Gastrocnemius medialis (tissue), 4 donors: ENCODE data around the gene FCRL1. TPM values are rescaled to one million over a fixed set of nuclear protein-coding genes. Genes with fewer than 3 reads are reported as not detected.

Experiments
- ATAC-seq, 2 donors: fragments of 150-250 bp; one replicate each; pipeline ENCODE4 v1.9.1; 2016
- DNase-seq, 2 donors: peaks; one replicate each; pipeline ENCODE4 v3.0.0-alpha.2; 2019
- H3K27ac ChIP-seq, 4 donors: fragments of 200-600 bp; sonication (generic); 1 replicate in 1 of 4; 2 replicates in 3 of 4; pipeline ENCODE4 v1.5.1; 2016 to 2018; ENCODE audit warnings: mild to moderate bottlenecking in 2 of 4, moderate library complexity in 1 of 4
- H3K27me3 ChIP-seq, 3 donors: fragments of 200-600 bp; sonication (generic) in 2 of 3; 1 replicate in 1 of 3; 2 replicates in 2 of 3; pipeline versions ENCODE4 v1.5.1 to v1.6.0; 2016 to 2019; ENCODE audit warnings: mild to moderate bottlenecking in 1 of 3, moderate library complexity in 1 of 3
- H3K36me3 ChIP-seq, 2 donors: fragments of 200-600 bp; sonication (generic) in 1 of 2; one replicate each; pipeline ENCODE4 v1.5.1; 2017 to 2018
- H3K4me1 ChIP-seq, 2 donors: fragments of 200-600 bp; sonication (generic) in 1 of 2; one replicate each; pipeline ENCODE4 v1.5.1; 2016 to 2017; ENCODE audit warnings: mild to moderate bottlenecking in 2 of 2
- H3K4me3 ChIP-seq, 4 donors: fragments of 200-600 bp; sonication (generic) in 3 of 4; 1 replicate in 1 of 4; 2 replicates in 3 of 4; pipeline ENCODE4 v1.5.1; 2016 to 2019; ENCODE audit warnings: mild to moderate bottlenecking in 2 of 4
- H3K9me3 ChIP-seq, 3 donors: fragments of 200-600 bp; sonication (generic) in 2 of 3; 1 replicate in 1 of 3; 2 replicates in 2 of 3; pipeline ENCODE4 v1.5.1; 2016 to 2019
- CTCF ChIP-seq, 5 experiments: fragments of 450-650 bp in 3 of 5; fragments of 200-600 bp in 2 of 5; sonication (generic) in 2 of 5; IDR thresholded peaks in 4 of 5; conservative IDR thresholded peaks in 1 of 5; 1 replicate in 4 of 5; 2 replicates in 1 of 5; pipeline ENCODE4 v1.5.1; 2016 to 2019; ENCODE audit warnings: antibody characterized with exemption in 5 of 5, mild to moderate bottlenecking in 3 of 5, moderate library complexity in 3 of 5
- POLR2A ChIP-seq, 2 donors: fragments of 450-650 bp; IDR thresholded peaks; one replicate each; pipeline ENCODE4 v1.6.1; 2017; ENCODE audit warnings: antibody characterized with exemption in 2 of 2, mild to moderate bottlenecking in 2 of 2, moderate library complexity in 2 of 2
- in situ Hi-C, 4 donors: fragments of 200-750 bp; cut with MboI; loops; one replicate each; pipeline versions ENCODE4 v1.15.0 to v1.8.0; 2017; ENCODE audit warnings: low sequenced_read_pairs in 4 of 4
- intact Hi-C: fragments of 100-400 bp; cut with DNase I; formaldehyde crosslinking; loops from one replicate; pipeline ENCODE4 v1.15.1; 2023; ENCODE audit warnings: low total_unique reads
- total RNA-seq, 4 donors: library from RNA; depleted of rRNA; stranded (reverse); fragments of >200 nt; gene quantifications; one replicate each; pipeline versions ENCODE4 v1.1.0 to v1.2.3, GENCODE V29; 2016

The FCRL1 gene
- total RNA-seq, 4 donors from 2014 or later, result not detected

GRCh38 chr1:157775101-157775870, 44.6 kb downstream of the FCRL1 start:
- in situ Hi-C loops (no loop called here), intact Hi-C loops (no loop called here)
- DNase-seq (no peak), ATAC-seq (no peak)
- no peaks in the 10 kb centered on the region for H3K9me3 ChIP-seq
- H3K27ac ChIP-seq, result no peak overlapping the region
- H3K4me1 ChIP-seq, result no peaks in the 10 kb centered on the region
- TF ChIP-seq POLR2A (IDR thresholded peaks at IDR 0.05), result no peak
- TF ChIP-seq CTCF (IDR thresholded peaks at IDR 0.05 in 4 of 5, conservative IDR thresholded peaks at IDR 0.05 in 1 of 5), result no peak
- H3K4me3 ChIP-seq, result no peak overlapping the region
- no peaks in the 10 kb centered on the region for H3K36me3 ChIP-seq
- no peaks in the 10 kb centered on the region for H3K27me3 ChIP-seq

GRCh38 chr1:157774412-157774811, 45.5 kb downstream of the FCRL1 start:
- H3K36me3 ChIP-seq, result no peaks in the 10 kb centered on the region
- no peaks in the 10 kb centered on the region for H3K27me3 ChIP-seq
- H3K27ac ChIP-seq, result no peak overlapping the region
- TF ChIP-seq CTCF (IDR thresholded peaks at IDR 0.05 in 4 of 5, conservative IDR thresholded peaks at IDR 0.05 in 1 of 5), result no peak
- no peak for TF ChIP-seq POLR2A (IDR thresholded peaks at IDR 0.05)
- no peaks in the 10 kb centered on the region for H3K9me3 ChIP-seq
- DNase-seq (no peak), ATAC-seq (no peak)
- no peak overlapping the region for H3K4me3 ChIP-seq
- in situ Hi-C loops, result no loop called here
- no peaks in the 10 kb centered on the region for H3K4me1 ChIP-seq
- intact Hi-C loops, result no loop called here

GRCh38 chr1:157773493-157774350, 46.2 kb downstream of the FCRL1 start:
- no peak for DNase-seq

GRCh38 chr1:157771661-157772425, 48.1 kb downstream of the FCRL1 start:
- Histone ChIP-seq H3K4me3 (no peak overlapping the region), H3K4me1 (no peaks in the 10 kb centered on the region), H3K27ac (no peak overlapping the region), H3K9me3 (no peaks in the 10 kb centered on the region), H3K36me3 (no peaks in the 10 kb centered on the region), H3K27me3 (no peaks in the 10 kb centered on the region)
- intact Hi-C loops, result no loop called here
- TF ChIP-seq CTCF (IDR thresholded peaks at IDR 0.05 in 4 of 5, conservative IDR thresholded peaks at IDR 0.05 in 1 of 5), result no peak
- TF ChIP-seq POLR2A (IDR thresholded peaks at IDR 0.05), result no peak
- ATAC-seq (no peak), DNase-seq (no peak)
- in situ Hi-C loops, result no loop called here

More at GRCh38 chr1:157773493-157774350, 46.2 kb downstream of the FCRL1 start:
- no peaks in the 10 kb centered on the region for H3K9me3 ChIP-seq
- H3K36me3 ChIP-seq, result no peaks in the 10 kb centered on the region
- no peaks in the 10 kb centered on the region for H3K27me3 ChIP-seq
- no peak overlapping the region for H3K27ac ChIP-seq
- no peak for ATAC-seq
- H3K4me1 ChIP-seq, result no peaks in the 10 kb centered on the region
- intact Hi-C loops (no loop called here), in situ Hi-C loops (no loop called here)
- TF ChIP-seq POLR2A (IDR thresholded peaks at IDR 0.05) (no peak), CTCF (IDR thresholded peaks at IDR 0.05 in 4 of 5, conservative IDR thresholded peaks at IDR 0.05 in 1 of 5) (no peak)
- H3K4me3 ChIP-seq, result no peak overlapping the region
